Activated CD4-positive, alpha-beta T cell treated with anti-CD3 and anti-CD28 coated beads for 24 hours (primary cell): ENCODE results near the gene TWNK.
"Not testable (repeated sequence)": the region's sequence is repeated elsewhere in the genome, so short reads cannot be mapped to it uniquely, and the experiment has no call there.

Experiments
- DNase-seq, 2 donors: peaks; one replicate each; pipeline ENCODE4 v3.0.0-alpha.2; 2020; ENCODE audit warnings: low read depth in 2 of 2

TWNK gene

DNA sequence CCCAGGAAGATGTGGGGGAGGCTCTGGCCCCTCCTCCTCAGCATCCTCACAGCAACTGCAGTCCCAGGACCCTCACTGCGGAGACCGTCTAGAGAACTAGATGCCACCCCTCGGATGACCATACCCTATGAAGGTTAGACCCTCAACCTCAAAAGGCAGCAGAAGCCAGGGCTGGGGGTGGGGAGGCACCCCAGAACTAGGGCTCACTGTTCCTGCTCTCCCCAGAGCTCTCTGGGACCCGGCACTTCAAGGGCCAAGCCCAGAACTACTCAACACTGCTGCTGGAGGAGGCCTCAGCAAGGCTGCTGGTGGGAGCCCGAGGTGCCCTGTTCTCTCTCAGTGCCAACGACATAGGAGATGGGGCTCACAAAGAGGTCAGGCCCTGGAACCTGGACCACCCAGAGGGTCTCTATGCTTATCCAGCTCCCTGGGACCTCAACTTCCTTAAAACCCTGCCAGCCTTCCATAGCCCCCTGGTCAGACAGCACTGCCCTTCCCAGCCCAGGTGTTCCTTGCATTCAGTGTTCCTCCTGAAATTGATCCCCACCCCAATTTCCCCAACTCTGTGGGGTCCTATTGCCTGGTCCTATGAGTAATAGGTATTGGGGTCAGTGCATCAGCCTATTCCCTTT lies 14.3 kb upstream of the TWNK start:
- DNase-seq, result no peak

DNA sequence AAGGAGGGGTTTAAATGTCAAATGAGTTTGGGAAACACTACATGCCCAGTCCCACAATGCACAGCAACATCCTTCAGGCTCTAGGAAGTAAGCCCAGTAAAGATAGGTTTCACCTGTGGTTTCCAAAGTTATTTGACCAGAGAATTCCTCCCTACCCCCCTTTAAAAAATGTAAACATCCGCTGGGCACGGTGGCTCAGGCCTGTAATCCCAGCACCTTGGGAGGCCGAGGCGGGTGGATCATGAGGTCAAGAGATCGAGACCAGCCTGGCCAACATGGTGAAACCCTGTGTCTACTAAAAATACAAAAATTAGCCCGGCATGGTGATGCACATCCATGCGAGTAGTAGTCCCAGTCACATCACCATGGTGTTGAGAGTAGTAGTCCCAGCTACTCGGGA lies 11.9 kb upstream of the TWNK start:
- not testable (repeated sequence) for DNase-seq

DNA sequence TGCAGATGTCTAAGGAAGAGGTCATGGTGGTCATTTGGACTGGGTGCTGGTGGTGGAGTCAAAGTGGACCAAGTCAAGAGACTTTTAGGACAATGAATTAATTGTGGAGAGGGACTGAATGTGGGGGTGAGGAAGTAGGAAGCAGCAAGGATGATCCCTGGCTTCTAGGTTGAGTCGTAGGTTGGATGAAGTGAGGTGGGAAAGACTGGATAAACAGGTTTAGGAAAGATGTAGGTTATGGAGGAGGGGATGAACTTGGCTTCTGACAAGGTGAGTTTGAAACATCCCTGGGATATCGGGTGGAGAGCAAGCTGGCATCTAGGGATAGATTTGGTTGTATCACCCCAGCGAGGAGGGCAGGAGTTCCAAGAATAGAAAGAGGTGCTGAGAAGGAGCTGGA lies 10.4 kb upstream of the TWNK start:
- no peak for DNase-seq

DNA sequence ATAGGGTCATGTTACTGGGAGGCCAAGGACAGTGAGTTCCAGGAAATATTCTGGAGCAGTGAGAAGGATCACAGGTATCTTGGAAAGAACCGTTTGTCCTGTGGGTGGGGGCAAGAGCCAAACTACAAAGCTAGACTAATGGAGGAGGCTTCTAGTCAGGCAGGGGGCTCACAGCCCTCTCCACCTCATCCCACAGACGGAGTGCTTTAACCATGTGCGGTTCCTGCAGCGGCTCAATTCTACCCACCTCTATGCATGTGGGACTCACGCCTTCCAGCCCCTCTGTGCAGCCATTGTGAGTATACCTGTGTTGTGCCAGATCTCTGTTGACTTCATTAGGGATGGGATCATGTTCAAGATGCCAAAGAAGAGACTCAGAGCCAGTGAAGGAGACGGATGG lies 9.9 kb upstream of the TWNK start:
- DNase-seq, result no peak

DNA sequence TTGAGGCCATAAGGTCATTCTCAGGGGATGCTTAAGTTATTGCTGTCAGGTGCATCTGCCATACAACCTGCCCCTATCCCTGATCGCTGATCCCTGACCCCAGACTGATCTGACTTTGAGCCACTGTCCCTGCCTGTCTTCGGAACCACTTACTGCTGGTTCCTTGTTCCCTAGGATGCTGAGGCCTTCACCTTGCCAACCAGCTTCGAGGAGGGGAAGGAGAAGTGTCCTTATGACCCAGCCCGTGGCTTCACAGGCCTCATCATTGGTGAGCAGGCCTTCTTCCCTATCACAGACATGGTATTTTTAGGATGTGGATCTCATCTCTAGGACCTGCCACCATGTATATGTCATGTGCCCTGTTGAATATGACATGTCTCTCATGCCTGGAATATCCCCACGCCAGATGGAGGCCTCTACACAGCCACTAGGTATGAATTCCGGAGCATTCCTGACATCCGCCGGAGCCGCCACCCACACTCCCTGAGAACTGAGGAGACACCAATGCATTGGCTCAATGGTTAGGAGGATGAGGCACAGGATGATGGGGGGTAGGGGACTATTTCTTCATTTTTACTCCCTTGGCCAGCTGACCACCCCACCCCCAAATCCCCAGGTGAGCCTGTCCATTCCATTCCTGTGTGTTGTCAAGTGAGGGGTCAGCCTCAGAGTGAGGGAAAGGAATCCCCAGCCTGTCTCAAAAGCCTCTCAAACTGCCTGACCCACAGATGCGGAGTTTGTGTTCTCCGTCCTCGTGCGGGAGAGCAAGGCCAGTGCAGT lies 9.0 kb upstream of the TWNK start:
- no peak for DNase-seq

DNA sequence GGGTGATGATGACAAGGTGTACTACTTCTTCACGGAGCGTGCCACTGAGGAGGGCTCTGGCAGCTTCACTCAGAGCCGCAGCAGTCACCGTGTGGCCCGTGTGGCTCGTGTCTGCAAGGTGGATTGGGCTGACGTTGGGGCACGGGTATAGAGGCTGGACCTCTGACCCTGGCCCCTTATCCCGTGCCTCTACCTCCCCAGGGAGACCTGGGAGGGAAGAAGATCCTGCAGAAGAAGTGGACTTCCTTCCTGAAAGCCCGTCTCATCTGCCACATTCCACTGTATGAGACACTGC lies 8.5 kb upstream of the TWNK start:
- DNase-seq, result no peak

DNA sequence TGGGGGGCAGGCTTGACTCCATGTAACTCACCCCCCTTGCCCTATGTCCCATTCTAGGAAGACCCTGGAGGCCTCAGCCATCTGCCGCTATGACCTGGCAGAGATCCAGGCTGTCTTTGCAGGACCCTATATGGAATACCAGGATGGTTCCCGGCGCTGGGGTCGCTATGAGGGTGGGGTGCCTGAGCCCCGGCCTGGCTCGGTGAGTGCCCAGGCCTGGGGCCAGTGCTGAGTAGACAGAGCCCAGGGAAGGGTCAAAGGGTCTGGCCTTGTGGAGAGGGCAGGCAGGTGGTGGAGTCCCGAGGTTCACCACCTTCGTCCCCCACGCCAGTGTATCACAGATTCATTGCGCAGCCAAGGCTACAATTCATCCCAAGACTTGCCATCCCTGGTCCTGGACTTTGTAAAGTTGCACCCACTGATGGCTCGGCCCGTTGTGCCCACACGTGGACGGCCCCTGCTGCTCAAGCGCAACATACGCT lies 7.5 kb upstream of the TWNK start:
- no peak for DNase-seq

DNA sequence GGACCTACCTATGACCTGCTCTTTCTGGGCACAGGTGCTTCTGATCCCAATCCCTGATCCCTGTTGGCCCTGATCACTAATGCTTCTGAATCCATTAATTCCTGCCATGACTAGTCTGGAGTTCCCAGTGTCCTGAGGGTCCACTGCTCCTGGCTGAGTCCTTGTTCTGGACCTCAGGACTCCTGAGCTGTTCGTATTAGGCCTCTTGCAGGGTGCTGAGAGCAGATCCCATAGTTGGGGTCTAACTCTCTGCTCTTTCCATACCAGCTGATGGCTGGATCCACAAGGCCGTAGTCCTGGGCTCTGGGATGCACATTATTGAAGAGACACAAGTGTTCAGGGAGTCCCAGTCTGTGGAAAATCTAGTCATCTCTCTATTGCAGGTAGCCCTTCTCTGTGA lies 7.0 kb upstream of the TWNK start:
- no peak for DNase-seq

DNA sequence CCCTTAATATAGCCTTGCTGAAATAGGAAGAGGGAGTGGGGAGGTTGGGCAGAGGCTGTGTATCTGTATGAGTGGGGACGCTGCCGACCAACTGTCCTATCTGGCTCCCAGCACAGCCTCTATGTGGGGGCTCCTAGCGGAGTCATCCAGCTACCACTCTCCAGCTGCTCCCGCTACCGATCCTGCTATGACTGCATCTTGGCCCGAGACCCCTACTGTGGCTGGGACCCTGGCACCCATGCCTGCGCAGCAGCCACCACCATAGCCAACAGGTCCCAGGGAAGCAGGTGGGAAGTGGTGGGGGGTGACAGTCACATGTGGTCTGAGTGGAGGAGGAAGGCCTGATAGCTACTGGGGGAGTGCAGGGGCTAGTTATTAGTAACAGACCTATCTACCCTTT lies 6.6 kb upstream of the TWNK start:
- no peak for DNase-seq

DNA sequence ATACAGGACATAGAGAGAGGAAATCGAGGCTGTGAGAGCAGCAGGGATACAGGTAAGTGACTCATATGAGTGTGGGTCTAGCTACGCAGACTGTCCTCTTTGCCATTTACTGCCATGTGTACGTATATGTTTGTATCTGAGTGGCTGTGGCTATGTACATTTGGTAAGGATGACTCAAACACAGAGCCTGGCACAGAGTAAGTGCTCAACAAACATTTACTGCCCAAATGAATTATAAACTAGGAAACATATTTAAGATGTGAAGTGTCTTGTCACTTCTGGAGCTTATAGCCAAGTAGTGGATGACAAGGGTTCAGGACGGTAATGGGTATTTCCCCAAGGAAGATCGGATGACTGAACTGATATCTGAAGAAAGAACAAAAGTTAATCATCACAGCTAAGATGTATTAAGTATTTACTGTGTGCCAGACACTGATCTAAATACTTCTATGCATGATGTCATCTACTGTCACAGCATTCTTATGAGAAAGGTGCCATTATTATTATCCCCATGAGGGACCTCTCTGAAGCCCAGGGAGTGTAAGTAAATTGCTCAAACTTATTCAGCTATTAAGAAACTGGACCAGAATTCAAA lies 6.1 kb upstream of the TWNK start:
- DNase-seq, result no peak

DNA sequence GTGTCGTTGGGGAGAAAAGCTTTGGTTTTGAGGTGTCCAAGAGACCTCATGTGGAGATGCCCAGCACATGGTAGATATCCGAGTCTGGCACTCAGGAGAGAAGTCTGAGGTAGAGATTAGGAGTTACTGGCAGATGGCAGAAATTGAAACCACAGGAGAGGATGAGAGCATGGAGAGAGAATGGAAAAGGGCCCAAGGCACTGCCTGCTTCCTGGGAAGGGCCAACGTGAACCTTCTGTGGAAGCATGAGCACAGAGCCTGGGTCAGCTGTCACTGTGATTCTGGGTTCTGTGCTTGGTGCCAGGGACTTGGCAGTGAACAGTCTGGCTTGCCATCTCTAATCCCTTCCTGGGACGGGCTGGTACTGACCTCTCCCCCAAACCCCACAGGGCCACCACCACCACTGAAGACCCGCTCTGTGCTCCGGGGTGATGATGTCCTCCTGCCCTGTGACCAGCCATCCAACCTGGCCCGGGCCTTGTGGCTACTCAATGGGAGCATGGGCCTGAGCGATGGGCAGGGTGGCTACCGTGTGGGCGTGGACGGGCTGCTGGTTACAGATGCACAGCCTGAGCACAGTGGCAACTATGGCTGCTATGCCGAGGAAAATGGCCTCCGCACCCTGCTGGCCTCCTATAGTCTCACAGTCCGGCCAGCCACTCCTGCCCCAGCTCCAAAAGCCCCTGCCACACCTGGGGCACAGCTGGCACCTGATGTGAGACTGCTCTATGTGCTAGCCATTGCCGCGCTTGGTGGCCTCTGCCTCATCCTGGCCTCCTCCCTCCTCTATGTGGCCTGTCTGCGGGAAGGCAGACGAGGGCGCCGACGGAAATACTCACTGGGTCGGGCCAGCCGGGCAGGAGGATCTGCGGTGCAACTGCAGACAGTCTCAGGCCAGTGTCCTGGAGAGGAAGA lies 4.2 kb upstream of the TWNK start:
- no peak for DNase-seq

DNA sequence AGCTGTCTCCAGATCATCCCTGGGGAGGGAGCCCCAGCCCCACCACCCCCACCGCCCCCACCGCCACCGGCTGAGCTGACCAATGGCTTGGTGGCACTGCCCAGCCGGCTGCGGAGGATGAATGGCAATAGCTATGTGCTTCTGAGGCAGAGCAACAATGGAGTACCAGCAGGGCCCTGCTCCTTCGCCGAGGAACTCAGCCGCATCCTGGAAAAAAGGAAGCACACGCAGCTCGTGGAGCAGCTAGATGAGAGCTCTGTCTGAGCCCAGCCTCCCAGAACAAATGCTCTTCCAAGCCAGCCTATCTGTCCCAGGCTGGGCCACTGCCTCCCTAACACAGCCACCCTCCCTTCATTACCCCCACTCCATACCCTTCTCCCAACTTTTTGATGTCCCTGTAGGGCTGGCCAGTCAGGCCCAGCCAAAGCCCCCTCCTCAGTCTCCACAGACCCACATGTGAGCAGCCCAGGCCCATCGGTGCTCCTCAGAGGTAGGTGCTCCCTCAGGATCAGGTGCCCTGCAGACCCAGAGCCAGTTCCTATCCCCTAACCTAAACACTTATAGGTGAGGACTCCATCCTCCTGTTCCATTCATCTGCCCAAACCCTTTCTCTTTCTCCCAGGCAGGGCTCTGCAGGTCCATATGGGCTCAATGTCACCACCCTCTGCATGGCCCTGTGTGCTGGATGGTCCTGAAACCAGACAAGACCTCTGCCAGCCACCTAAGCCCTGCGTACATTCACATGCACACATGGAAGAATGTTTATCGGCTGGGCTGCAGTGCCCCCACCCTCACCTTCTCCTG lies 3.3 kb upstream of the TWNK start:
- DNase-seq, result no peak

DNA sequence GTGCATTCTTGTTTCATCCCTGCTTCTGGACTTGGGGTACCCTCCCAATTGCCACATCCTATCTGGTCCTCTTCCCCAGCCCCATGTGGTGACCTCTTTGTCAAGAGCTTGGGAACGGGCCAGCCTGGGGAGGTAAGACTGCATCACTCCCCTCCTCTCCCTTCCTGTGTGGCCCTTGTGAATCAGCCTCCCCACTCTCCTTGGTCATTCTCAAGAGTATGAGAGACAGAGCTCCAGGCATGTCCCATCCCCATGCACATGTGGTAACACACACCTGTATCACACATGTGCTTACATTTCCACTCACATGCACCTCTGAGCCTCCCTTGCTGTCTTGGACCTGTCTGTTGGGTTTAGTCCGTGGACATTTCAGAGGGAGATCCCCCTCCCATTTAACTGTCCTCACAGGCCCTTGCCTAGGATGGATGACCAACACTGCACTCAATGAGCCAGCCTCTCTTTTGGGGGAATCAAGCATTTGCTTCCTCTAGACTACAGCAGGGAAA lies 2.6 kb upstream of the TWNK start:
- DNase-seq, result no peak

DNA sequence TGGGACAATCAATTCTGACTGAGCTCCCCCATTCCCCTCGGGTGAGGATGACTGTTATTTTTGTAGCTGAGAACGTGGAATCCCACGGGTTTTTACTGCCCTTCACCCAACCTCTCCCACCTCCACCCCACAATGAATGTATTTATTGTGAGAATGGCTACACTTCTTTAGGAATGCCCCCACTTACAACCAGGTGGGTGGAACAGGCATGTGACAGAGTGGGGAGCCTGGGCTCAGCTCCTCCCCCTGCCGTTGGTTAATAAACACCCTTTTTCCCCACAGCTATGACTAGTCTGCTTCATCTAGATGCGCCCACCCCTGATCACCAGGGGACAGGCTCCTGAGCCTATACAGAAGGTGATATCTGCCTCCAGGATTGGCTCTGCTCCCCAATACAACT lies 2.0 kb upstream of the TWNK start:
- DNase-seq, result no peak

DNA sequence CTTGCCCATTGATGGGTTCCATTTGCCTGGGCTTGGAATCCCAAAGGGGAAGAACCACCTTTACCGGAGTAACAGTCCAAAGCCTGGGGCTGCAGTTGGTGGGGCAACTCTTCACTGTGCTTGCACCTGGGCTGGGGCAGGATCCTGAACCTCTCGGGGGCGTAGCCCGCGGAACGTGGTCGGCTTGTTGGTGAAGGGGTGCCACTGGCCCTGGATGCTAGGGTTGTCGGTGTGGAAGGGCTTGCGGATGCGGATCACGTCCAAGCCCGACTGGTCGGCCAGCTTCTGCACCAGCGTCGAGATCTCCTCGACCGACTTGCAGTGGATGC lies 756 bp upstream of the TWNK start:
- no peak for DNase-seq

DNA sequence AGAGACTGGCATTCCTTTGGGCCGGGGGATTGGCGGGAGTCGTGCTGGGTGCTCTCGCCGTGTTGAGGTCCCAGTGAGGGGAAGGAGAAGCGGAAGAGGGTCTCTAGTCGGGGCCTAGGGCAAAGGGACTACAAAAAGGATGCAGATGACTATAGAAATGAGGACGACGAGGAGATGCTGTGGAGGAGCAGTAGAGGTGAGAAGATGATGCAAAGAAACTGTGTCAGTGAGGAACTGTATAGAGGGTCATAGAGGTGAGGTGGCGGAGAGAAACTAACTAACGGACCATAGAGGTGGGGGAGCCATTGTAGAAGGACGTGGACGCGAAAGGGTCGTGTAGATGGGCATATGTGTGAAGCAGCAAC lies 324 bp downstream of the TWNK start:
- no peak for DNase-seq

DNA sequence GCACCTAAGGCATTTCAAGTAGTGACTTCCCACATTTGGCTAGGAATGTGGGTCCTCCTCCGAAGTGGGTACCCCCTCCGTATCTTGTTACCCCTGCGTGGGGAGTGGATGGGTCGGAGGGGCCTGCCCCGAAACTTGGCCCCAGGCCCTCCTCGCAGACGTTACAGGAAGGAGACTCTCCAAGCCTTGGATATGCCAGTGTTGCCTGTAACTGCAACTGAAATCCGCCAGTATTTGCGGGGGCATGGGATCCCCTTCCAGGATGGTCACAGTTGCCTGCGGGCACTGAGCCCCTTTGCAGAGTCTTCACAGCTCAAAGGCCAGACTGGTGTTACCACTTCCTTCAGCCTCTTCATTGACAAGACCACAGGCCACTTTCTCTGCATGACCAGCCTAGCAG lies 823 bp downstream of the TWNK start:
- DNase-seq, result no peak

DNA sequence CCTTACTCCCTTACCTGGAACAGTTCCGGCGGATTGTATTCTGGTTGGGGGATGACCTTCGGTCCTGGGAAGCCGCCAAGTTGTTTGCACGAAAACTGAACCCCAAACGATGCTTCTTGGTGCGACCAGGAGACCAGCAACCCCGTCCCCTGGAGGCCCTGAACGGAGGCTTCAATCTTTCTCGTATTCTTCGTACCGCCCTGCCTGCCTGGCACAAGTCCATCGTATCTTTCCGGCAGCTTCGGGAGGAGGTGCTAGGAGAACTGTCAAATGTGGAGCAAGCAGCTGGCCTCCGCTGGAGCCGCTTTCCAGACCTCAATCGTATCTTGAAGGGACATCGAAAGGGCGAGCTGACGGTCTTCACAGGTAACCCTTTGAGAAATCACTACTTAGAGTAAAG lies 1.7 kb downstream of the TWNK start:
- DNase-seq, result no peak

DNA sequence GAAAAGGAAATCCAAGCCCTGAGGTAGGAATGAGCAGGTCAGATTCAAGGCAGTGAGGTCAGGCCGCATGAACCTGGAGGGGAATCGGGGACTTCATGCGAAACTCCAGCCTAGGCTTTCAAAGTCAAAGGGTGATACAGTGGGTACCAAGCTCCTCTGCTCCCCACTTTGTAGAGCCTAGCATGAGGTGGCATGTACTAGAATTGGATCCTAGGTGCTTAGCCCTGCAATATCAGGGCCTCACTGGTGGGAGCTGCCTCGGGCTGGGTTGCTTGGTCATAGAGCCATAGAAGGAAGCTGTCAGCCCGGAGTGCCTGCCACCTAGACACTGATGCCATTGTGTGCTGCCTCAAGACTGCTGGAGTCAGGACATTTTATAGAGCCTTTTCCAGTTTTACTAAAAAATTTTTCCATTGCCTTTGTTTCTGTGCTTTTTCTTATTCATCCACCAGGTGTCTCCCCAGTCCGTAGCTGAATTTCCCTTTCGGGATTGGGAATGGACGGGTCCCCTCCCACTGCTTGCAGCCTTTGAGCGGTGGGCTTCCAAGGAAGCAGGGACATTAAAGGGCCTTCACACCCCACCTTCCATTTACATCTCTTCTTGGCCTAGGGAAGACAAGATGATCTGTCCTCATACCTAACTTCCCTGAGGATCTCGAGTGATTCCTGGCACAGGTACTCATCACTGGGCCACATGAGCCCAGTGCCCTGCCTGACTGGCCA lies 6.8 kb downstream of the TWNK start:
- DNase-seq, result no peak

DNA sequence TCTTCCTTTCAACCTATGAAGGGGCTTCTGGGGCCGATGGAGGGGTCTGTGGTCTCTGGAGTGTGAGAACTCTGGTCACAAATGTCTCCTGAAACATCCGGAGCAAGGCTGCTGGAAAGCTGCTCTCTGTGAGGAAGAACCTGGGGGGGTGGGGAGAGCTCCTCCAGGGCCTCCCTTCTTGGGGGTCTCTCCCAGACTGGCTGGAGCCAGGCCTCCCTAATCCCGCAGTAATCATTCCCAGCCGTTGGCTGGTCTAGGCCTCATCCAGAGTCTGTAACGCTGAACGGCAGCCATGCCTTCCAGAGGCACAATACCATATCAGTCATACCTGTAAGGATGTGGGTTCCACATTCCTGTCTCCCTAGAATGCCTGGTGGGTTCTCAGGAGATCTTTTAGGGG lies 7.8 kb downstream of the TWNK start:
- no peak for DNase-seq
